ENCODE measurements around the gene VAV2.
"Not testable (repeated sequence)": the region's sequence is repeated elsewhere in the genome, so short reads cannot be mapped to it uniquely, and the experiment has no call there.

Gene VAV2

GRCh38 chr9:133996531-133997520, 4.7 kb upstream of the VAV2 start:
- DNase-seq (ENCODE audit: low read depth), result no peak

DNA sequence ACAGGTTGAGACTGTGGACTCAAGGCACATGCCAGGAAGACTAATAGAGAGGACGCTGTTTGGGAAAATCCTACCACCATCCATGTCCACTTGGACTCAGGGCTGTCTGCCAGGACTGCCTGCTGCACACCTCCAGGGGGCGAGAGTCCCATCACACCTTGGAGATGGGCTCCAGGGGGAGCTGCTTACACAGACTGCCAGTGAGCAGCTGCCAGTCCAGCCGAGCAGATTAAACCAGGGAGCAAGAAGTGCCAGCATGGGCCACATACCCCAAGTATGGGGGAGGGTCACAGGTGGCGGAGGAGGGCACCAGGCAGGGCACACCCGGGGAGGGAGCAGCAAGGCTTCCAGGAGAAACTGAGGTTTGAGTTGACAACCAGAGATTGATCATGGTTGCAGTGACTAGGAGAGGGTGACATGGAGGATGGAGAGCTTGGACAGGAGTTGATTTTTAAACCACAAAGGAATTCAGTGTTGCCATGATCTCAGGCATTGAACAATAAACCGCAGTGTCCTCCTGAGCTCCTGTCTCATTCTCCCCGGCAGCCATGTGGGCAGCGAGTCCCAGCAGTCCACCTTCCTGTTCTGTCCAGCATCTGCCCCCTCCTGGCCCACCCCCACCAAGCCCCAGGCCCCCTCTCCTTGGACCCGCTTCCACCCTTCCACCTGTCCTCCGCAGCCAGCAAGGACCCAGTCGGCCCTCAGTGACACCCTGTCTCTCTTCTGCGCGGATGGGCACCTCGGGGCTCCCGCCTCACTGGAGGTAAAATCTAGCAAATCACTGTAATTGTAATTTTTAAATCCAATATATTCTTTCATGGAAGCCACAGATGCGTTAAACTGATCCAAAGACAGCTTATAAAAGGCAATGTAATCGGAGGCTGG, 3.1 kb upstream of the VAV2 start:
- no peak for DNase-seq (ENCODE audit: low read depth)

DNA sequence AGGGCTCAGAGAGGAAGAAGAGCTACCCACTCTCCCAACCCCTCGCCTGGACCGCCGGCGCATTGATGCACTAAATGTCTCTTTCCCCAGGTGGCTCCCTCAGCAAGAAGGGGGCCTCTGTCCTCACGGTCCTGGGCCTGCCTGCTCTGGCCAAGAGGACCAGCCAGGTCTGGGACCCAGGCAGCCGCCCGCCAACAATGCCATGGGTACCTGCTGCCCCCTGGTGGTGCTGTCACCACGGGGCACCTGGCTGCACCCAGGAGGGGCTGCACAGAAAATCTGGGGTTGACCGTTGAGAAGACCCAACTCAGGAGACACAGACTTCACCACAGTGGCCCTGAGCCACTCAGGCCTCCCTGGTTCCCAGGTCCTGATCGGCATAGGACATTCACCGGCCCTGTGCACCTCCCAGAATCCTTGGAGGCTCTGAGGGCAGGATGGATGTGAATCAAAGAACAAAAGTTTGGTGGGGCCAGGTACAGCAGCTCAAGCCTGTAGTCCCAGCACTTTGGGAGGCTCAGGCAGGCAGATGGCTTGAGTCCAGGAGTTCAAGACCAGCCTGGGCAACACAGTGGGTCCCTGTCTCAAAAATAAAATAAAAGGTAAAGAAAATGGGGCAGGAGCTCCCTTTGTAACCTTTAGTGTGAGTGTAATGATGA, 2.4 kb upstream of the VAV2 start:
- no peak for DNase-seq (ENCODE audit: low read depth)

GRCh38 chr9:133993635-133994253, 1.6 kb upstream of the VAV2 start:
- DNase-seq (ENCODE audit: low read depth), result no peak

- peak; percentile 77 for DNase-seq (ENCODE audit: low read depth)
These were observed 883 bp upstream of the VAV2 start for GRCh38 chr9:133992780-133993634.

GRCh38 chr9:133991214-133991921, 756 bp downstream of the VAV2 start:
- no peak for DNase-seq (ENCODE audit: low read depth)

- DNase-seq (ENCODE audit: low read depth), result peak; percentile 58
These were observed 1.5 kb downstream of the VAV2 start for GRCh38 chr9:133990366-133991213.

GRCh38 chr9:133989625-133990365, 2.3 kb downstream of the VAV2 start:
- no peak for DNase-seq (ENCODE audit: low read depth)

- not testable (repeated sequence) for DNase-seq (ENCODE audit: low read depth)
These were observed 3.4 kb downstream of the VAV2 start for GRCh38 chr9:133988771-133989170.

GRCh38 chr9:133987946-133988665, 4.0 kb downstream of the VAV2 start:
- no peak for DNase-seq (ENCODE audit: low read depth)

DNA sequence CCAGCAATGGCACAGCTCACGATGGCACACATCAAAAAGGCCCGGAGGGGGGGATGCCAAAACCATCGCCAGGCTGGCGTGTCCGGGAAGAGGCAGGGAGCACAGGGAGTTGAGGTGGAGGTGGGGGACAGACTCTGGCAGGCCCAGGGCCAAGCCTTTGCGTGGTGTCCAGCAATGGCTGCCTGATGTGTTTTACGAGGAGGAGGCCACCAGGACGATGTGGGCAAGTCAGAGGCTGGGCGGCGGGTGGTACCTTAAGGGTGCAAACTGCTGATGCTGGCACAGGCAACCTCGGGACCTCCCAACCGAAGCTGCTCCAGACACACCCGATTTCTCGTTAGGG, 4.7 kb downstream of the VAV2 start:
- DNase-seq (ENCODE audit: low read depth), result no peak

DNA sequence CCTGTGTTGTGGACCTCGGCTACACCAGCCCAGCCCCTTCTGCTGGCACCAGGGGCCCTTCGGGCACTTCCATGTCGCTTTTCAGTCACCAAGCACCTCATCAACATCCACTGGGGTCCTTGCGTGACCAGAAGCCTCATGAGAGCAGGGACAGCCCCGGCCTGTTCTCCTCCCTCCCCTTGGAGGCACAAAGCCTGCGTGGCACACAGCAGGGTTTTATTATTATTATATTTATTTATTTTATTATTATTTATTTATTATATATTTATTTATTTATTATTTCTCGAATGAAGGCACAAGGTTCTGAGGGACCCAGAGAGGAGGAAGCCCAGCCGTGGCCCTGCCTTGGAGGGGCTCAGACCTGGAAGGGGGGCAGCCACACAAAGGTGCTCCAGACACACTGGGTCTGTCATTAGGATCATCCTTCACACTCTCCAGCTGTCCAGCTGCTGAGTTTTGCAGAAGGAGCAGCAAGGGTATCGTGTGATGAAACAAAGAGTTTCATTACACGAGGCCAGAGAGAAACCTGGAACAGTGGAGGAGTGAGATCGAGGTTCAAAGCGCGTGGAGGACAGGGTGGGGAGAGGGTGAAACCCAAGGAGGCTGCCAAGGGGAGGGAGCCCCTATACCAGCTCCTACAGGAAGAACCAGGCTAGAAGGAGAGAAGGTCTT, 5.2 kb downstream of the VAV2 start:
- no peak for DNase-seq (ENCODE audit: low read depth)

DNA sequence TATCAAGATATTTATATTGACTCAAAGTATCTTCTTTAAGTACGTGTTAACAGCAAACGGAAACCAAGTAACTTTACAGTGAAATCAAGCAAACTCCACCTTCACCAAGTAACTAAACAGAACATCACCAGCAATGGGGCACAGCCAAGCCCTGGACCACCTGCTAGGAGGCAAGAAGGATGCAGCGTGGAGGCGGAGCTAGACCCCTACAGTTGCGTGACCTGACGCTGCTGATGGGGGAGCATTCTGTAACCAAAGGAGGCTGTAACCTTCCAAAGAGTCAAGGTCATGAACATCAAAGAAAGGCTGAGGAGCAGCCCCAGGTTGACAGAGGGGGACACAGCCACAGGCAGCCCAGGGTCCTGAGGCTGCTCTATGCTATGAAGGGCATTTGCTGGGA, 6.1 kb downstream of the VAV2 start:
- no peak for DNase-seq (ENCODE audit: low read depth)

DNA sequence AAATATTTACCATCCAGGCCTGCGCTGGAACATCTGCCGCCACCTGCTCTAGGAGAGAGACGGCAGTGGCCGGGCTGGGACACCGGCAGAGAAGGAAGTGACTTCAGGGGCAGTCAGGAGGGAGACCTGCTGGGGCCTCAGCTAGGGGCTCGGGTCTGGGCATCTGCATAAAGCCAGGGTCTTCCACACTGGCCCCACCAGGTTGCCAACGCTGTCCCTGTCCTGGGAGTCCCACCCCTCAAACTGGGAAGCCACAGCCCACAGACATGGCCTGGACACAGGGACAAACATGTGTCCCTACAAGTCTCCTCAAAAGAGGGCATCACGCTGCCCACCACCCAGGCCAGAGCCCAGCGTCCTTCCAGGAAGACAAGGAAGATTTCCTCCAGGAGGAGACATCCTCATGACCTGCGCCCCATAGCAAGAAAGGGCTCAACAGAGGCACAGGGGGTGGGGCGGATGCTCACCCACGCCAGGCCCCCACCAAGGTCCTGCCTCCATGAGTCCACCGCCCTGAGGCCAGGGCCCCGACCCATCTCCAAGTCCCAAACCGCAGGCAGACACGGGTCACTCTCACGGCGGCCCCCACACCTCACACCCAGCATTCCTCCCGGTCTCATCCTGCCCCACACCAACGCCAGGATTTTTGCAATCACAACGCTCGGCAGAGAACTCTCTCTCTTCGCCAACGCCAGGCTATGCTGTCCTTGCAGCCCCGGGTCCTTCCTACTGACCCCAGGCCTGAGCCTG, 9.0 kb downstream of the VAV2 start:
- DNase-seq (ENCODE audit: low read depth), result no peak

DNA sequence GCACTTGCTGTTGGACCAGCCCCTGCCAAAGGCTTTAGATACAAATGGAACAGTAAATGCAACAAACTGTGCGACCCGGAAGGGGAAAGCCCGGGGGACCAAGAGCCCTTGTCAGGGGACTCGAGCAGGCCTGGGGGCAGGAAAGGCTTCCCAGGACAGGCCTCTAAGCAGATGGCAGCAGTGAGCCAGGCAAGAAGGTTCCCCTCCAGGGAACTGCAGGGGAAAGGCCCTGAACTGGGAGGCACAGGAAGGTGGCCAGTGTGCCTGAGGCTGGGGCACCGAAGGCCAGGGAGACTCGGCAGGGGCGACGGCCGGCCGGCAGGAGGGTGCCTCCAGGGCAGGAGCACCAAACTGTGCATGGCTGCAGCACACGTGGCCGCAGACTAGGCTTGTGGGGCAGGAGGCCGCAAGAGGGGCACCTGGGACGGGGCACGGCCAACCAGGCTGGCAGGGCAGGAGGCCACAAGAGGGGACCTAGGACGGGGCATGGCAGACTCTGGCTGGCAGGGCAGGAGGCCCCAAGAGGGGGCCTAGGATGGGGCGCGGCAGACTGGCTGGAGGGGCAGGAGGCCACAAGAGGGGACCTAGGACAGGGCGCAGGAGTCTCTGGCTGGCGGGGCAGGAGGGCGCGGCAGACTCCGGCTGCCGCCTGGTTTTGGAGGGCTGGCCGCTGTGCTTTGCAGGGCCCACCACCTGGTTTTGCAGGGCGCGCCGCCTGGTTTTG, 10.0 kb downstream of the VAV2 start:
- no peak for DNase-seq (ENCODE audit: low read depth)

- DNase-seq (ENCODE audit: low read depth), result no peak
These were observed 10.6 kb downstream of the VAV2 start for GRCh38 chr9:133981589-133981957.
